Measurements from ENCODE around the gene KRT15.

KRT15 gene

GRCh38 chr17:41500131-41500911 lies 18.4 kb downstream of the KRT15 start:
- no peak for DNase-seq

- DNase-seq, result no peak
Observed at GRCh38 chr17:41499714-41500113, 19.0 kb downstream of the KRT15 start.

GRCh38 chr17:41498276-41498675 lies 20.4 kb downstream of the KRT15 start:
- DNase-seq, result no peak

- DNase-seq, result no peak
Observed at GRCh38 chr17:41496803-41497484, 21.7 kb downstream of the KRT15 start.

GRCh38 chr17:41494524-41494923 lies 24.2 kb downstream of the KRT15 start:
- DNase-seq, result no peak

GRCh38 chr17:41492771-41493170 lies 25.9 kb downstream of the KRT15 start:
- no peak for DNase-seq

GRCh38 chr17:41492351-41492750 lies 26.3 kb downstream of the KRT15 start:
- no peak for DNase-seq

GRCh38 chr17:41491476-41491875 lies 27.2 kb downstream of the KRT15 start:
- DNase-seq, result no peak

- no peak for DNase-seq
Observed at GRCh38 chr17:41490000-41490990, 28.4 kb downstream of the KRT15 start.

- no peak for DNase-seq
Observed at GRCh38 chr17:41489531-41489930, 29.2 kb downstream of the KRT15 start, which contains the start of gene KRT36. Gene KRT36 (minus strand): TSS chr17:41489910. CDS start chr17:41489864, 46 bp downstream.

GRCh38 chr17:41486809-41487530 lies 31.7 kb downstream of the KRT15 start:
- DNase-seq, result no peak

- DNase-seq, result no peak
Observed at GRCh38 chr17:41486316-41486715, 32.4 kb downstream of the KRT15 start.

- no peak for DNase-seq
Observed at GRCh38 chr17:41484920-41485904, 33.5 kb downstream of the KRT15 start.

GRCh38 chr17:41483991-41484826 lies 34.5 kb downstream of the KRT15 start:
- DNase-seq, result no peak

GRCh38 chr17:41483531-41483930 lies 35.2 kb downstream of the KRT15 start:
- no peak for DNase-seq

GRCh38 chr17:41481036-41481435 lies 37.7 kb downstream of the KRT15 start, which contains the start of gene KRT35:
Gene KRT35 (minus strand): TSS chr17:41481151. CDS start chr17:41481097, 54 bp downstream.
- DNase-seq, result no peak

GRCh38 chr17:41480581-41480980 lies 38.1 kb downstream of the KRT15 start:
- DNase-seq, result no peak

- no peak for DNase-seq
Observed at GRCh38 chr17:41480136-41480535, 38.6 kb downstream of the KRT15 start.

GRCh38 chr17:41478237-41478636 lies 40.5 kb downstream of the KRT15 start:
- no peak for DNase-seq

Measured in GOT3 (cell line).